ENCODE measurements around the gene AHDC1.

GRCh38 chr1:27551170-27551952 lies 52.6 kb downstream of the AHDC1 start:
- TF ChIP-seq CTCF (conservative IDR thresholded peaks at IDR 0.05 in 1 of 2, IDR thresholded peaks at IDR 0.05 in 1 of 2; ENCODE audit: low read depth in 1 of 2, low read length in 2 of 2) (no peak), EZH2 (IDR thresholded peaks at IDR 0.05; ENCODE audit: low read length, missing control alignments) (no peak)

All from fibroblast of lung (primary cell).